Neural progenitor cell (in vitro differentiated cells): Measurements from ENCODE around the gene LPAR2.

Source experiments
- CTCF ChIP-seq: fragments of 200-600 bp; sonication (generic); IDR thresholded peaks from 2 replicates; pipeline ENCODE4 v1.5.1; 2017; ENCODE audit warnings: antibody characterized with exemption, mild to moderate bottlenecking
- EZH2 ChIP-seq: fragments of 200-600 bp; sonication (generic); IDR thresholded peaks from 2 replicates; pipeline ENCODE4 v1.6.1; 2017; ENCODE audit warnings: antibody characterized with exemption, mild to moderate bottlenecking, moderate library complexity
- EZH2phosphoT487 ChIP-seq: fragments of 200-600 bp; sonication (generic); IDR thresholded peaks from 2 replicates; pipeline ENCODE4 v1.6.1; 2017; ENCODE audit warnings: antibody characterized with exemption

- TF ChIP-seq CTCF (no peak), EZH2 (no peak), EZH2phosphoT487 (no peak)
These were observed 3.9 kb downstream of the LPAR2 start for GRCh38 chr19:19624032-19624570.
